Mononuclear cell (primary cell): ENCODE results near the gene PDE4DIP. TPM values are rescaled to one million over a fixed set of nuclear protein-coding genes. Genes with fewer than 3 reads are reported as not detected.
"Not testable (repeated sequence)": the region's sequence is repeated elsewhere in the genome, so short reads cannot be mapped to it uniquely, and the experiment has no call there.

ENCODE experiments used
- H3K27me3 ChIP-seq: 2 replicates; pipeline ENCODE4 v1.6.0; 2011; ENCODE audit warnings: low read length, control low read depth; ENCODE audit not compliant: insufficient read depth
- H3K4me1 ChIP-seq: 2 replicates; pipeline ENCODE4 v1.5.1; 2011; ENCODE audit warnings: mild to moderate bottlenecking, low read length, control low read depth; ENCODE audit not compliant: insufficient read depth
- H3K4me3 ChIP-seq: 2 replicates; pipeline ENCODE4 v1.5.1; 2011; ENCODE audit warnings: mild to moderate bottlenecking, low read length, moderate library complexity
- H3K9me3 ChIP-seq: 2 replicates; pipeline ENCODE4 v1.5.1; 2011; ENCODE audit warnings: low read depth, mild to moderate bottlenecking, control low read depth, low read length
- total RNA-seq: library from RNA; depleted of rRNA; stranded (reverse); fragments of >200 nt; gene quantifications from one replicate; pipeline ENCODE4 v1.2.3, GENCODE V29; 2012

PDE4DIP gene
- total RNA-seq, 1 donor: 37.6 TPM

GRCh38 chr1:149015522-149015921, 171.3 kb downstream of the PDE4DIP start:
- H3K9me3 ChIP-seq, H3K4me1 ChIP-seq, H3K27me3 ChIP-seq, H3K4me3 ChIP-seq: not testable (repeated sequence)

- H3K27me3 ChIP-seq, H3K4me3 ChIP-seq, H3K9me3 ChIP-seq, H3K4me1 ChIP-seq: not testable (repeated sequence)
Observed at GRCh38 chr1:149016626-149017025, 172.4 kb downstream of the PDE4DIP start.

- H3K4me1 ChIP-seq: not testable (repeated sequence)
Observed at GRCh38 chr1:149018577-149018976, 174.3 kb downstream of the PDE4DIP start.

GRCh38 chr1:149024327-149024726, 180.1 kb downstream of the PDE4DIP start:
- not testable (repeated sequence) for H3K9me3 ChIP-seq, H3K4me3 ChIP-seq, H3K27me3 ChIP-seq, H3K4me1 ChIP-seq

More at GRCh38 chr1:149018577-149018976, 174.3 kb downstream of the PDE4DIP start:
- not testable (repeated sequence) for H3K4me3 ChIP-seq, H3K9me3 ChIP-seq, H3K27me3 ChIP-seq

- not testable (repeated sequence) for H3K27me3 ChIP-seq, H3K9me3 ChIP-seq, H3K4me3 ChIP-seq, H3K4me1 ChIP-seq
Observed at GRCh38 chr1:149033916-149034315, 189.7 kb downstream of the PDE4DIP start.

GRCh38 chr1:149043056-149043455, 198.8 kb downstream of the PDE4DIP start:
- H3K4me1 ChIP-seq, H3K9me3 ChIP-seq, H3K27me3 ChIP-seq, H3K4me3 ChIP-seq: not testable (repeated sequence)

GRCh38 chr1:149064611-149065010, 220.4 kb downstream of the PDE4DIP start:
- not testable (repeated sequence) for H3K9me3 ChIP-seq, H3K27me3 ChIP-seq, H3K4me1 ChIP-seq

GRCh38 chr1:149075505-149076127, 231.4 kb downstream of the PDE4DIP start:
- not testable (repeated sequence) for H3K27me3 ChIP-seq, H3K9me3 ChIP-seq, H3K4me3 ChIP-seq

More at GRCh38 chr1:149064611-149065010, 220.4 kb downstream of the PDE4DIP start:
- H3K4me3 ChIP-seq: not testable (repeated sequence)

More at GRCh38 chr1:149075505-149076127, 231.4 kb downstream of the PDE4DIP start:
- not testable (repeated sequence) for H3K4me1 ChIP-seq

Other genes with a start within 250 kb of the PDE4DIP start
- 23.0 TPM for gene NBPF14, start 248.4 kb upstream of the PDE4DIP start, total RNA-seq
- gene NUDT4B, start 95.7 kb upstream of the PDE4DIP start, total RNA-seq: 34.0 TPM